HCT116 (cell line): ENCODE measurements around the gene CTBP2. TPM values are rescaled to one million over a fixed set of nuclear protein-coding genes. Genes with fewer than 3 reads are reported as not detected.

ENCODE experiments used
- ATAC-seq: fragments of 200-7000 bp; cut with Tn5 transposase; 2 replicates; pipeline ENCODE4 v1.9.1; 2020; ENCODE audit warnings: mild to moderate bottlenecking, moderate library complexity
- BruUV-seq: library from RNA; stranded (reverse); fragments of 400-500 nt; replicated peaks from 2 replicates; lab custom pipeline; 2021; lab: Mats Ljungman, UMichigan
- CTCF ChIA-PET: fragments of 300-600 bp; sonication (Branson Sonifier 250); formaldehyde crosslinking; loops from one replicate; lab custom pipeline; 2021; ENCODE audit warnings: antibody characterized with exemption; lab: Charles Lee
- POLR2A ChIA-PET: fragments of 300-600, 350-600 bp; sonication (Branson Sonifier 250); formaldehyde crosslinking; loops from one replicate; lab custom pipeline; 2021; ENCODE audit warnings: antibody characterized with exemption; lab: Charles Lee
- RAD21 ChIA-PET, 2 experiments: fragments of 300-600 bp; sonication (Branson Sonifier 250); formaldehyde crosslinking; loops; one replicate each; lab custom pipeline; 2023; ENCODE audit warnings: low total read pairs in 2 of 2; ENCODE audit not compliant: uncharacterized antibody in 2 of 2, unreplicated experiment in 2 of 2, low non-redundant PET in 1 of 2; lab: Charles Lee
- DNase-seq: peaks from one replicate; pipeline ENCODE4 v3.0.0-alpha.2; 2010; ENCODE audit warnings: low read depth, low spot score
- H2AFZ ChIP-seq: fragments of 200-600 bp; shearing (Covaris generic), sonication (generic); 2 replicates; pipeline ENCODE4 v1.6.1; 2017; ENCODE audit warnings: low read depth, mixed run types, mixed read lengths, antibody characterized with exemption, low read length; ENCODE audit not compliant: poor library complexity, severe bottlenecking
- H3K27ac ChIP-seq: 2 replicates; pipeline ENCODE4 v1.5.1; 2012; ENCODE audit warnings: low read depth, low read length
- H3K27me3 ChIP-seq: fragments of 200-600 bp; sonication (generic); 2 replicates; pipeline ENCODE4 v1.6.1; 2016; ENCODE audit warnings: mixed run types, low read length, mixed read lengths; ENCODE audit not compliant: insufficient read depth
- H3K36me3 ChIP-seq, 2 experiments: fragments of 200-500 bp in 1 of 2; fragments of 200-600 bp in 1 of 2; sonication (Bioruptor generic) in 1 of 2; sonication (generic) in 1 of 2; 2 replicates each; pipeline versions ENCODE4 v1.5.1 to v1.6.1; 2014 to 2016; ENCODE audit warnings: low read length in 2 of 2, inconsistent platforms in 1 of 2, mixed read lengths in 1 of 2, mixed run types in 1 of 2; ENCODE audit not compliant: insufficient read depth in 2 of 2, control insufficient read depth in 1 of 2
- H3K4me1 ChIP-seq, 2 experiments: fragments of 200-600 bp in 1 of 2; sonication (generic) in 1 of 2; 2 replicates each; pipeline versions ENCODE4 v1.5.1 to v1.6.1; 2012 to 2017; ENCODE audit warnings: low read length in 2 of 2, inconsistent platforms in 1 of 2, mild to moderate bottlenecking in 1 of 2, mixed read lengths in 1 of 2, mixed run types in 1 of 2, moderate library complexity in 1 of 2; ENCODE audit not compliant: insufficient read depth in 2 of 2, control insufficient read depth in 1 of 2
- H3K4me2 ChIP-seq: fragments of 200-600 bp; sonication (generic); 2 replicates; pipeline ENCODE4 v1.6.1; 2017; ENCODE audit warnings: mixed run types, low read length, mixed read lengths
- H3K4me3 ChIP-seq, 2 experiments: fragments of 200-600 bp in 1 of 2; sonication (generic) in 1 of 2; replicated peaks in 1 of 2; 2 replicates each; pipeline ENCODE4 v1.5.1; 2011 to 2016; ENCODE audit warnings: low read length in 2 of 2, control low read depth in 1 of 2, low read depth in 1 of 2, mild to moderate bottlenecking in 1 of 2, mixed read lengths in 1 of 2, mixed run types in 1 of 2
- H3K79me2 ChIP-seq: fragments of 200-600 bp; sonication (generic); 2 replicates; pipeline ENCODE4 v1.6.1; 2017; ENCODE audit warnings: mild to moderate bottlenecking, mixed run types, low read length, moderate library complexity, mixed read lengths; ENCODE audit not compliant: insufficient read depth
- H3K9ac ChIP-seq: fragments of 200-600 bp; sonication (generic); 2 replicates; pipeline ENCODE4 v1.6.1; 2016; ENCODE audit warnings: low read length, mixed read lengths
- H3K9me2 ChIP-seq: fragments of 200-600 bp; sonication (generic), shearing (Covaris generic); 2 replicates; pipeline ENCODE4 v1.6.1; 2017; ENCODE audit warnings: mixed run types, mild to moderate bottlenecking, moderate library complexity; ENCODE audit not compliant: insufficient read depth
- H3K9me3 ChIP-seq, 2 experiments: fragments of 200-500 bp in 1 of 2; fragments of 200-600 bp in 1 of 2; sonication (Bioruptor generic) in 1 of 2; sonication (generic) in 1 of 2; 2 replicates each; pipeline ENCODE4 v1.6.1; 2014 to 2017; ENCODE audit warnings: low read length in 2 of 2, mixed read lengths in 2 of 2, inconsistent platforms in 1 of 2, low read depth in 1 of 2, mild to moderate bottlenecking in 1 of 2, mixed run types in 1 of 2, moderate library complexity in 1 of 2; ENCODE audit not compliant: control insufficient read depth in 1 of 2, insufficient read depth in 1 of 2
- H4K20me1 ChIP-seq: fragments of 200-600 bp; sonication (generic), shearing (Covaris generic); 2 replicates; pipeline ENCODE4 v1.6.1; 2017; ENCODE audit warnings: mixed run types, mild to moderate bottlenecking, moderate library complexity; ENCODE audit not compliant: insufficient read depth
- ATF3 ChIP-seq: IDR thresholded peaks from 2 replicates; pipeline ENCODE4 v1.6.1; 2012
- CBX3 ChIP-seq: IDR thresholded peaks from 2 replicates; pipeline ENCODE4 v1.6.1; 2012; ENCODE audit warnings: low read depth
- EGR1 ChIP-seq: IDR thresholded peaks from 2 replicates; pipeline ENCODE4 v1.6.1; 2012; ENCODE audit warnings: low read depth
- FOSL1 ChIP-seq: IDR thresholded peaks from 2 replicates; pipeline ENCODE4 v1.6.1; 2012; ENCODE audit warnings: low read depth
- JUND ChIP-seq: IDR thresholded peaks from 2 replicates; pipeline ENCODE4 v1.6.1; 2012
- MAX ChIP-seq: IDR thresholded peaks from 2 replicates; pipeline ENCODE4 v1.6.1; 2012
- POLR2A ChIP-seq: IDR thresholded peaks from 2 replicates; pipeline ENCODE4 v1.7.0; 2011; ENCODE audit warnings: borderline replicate concordance; ENCODE audit not compliant: insufficient read depth, insufficient read length; ENCODE audit errors: extremely low read depth
- POLR2AphosphoS5 ChIP-seq: IDR thresholded peaks from 2 replicates; pipeline ENCODE4 v1.6.1; 2011; ENCODE audit warnings: mild to moderate bottlenecking, low read depth, low read length, moderate library complexity
- RAD21 ChIP-seq: IDR thresholded peaks from 2 replicates; pipeline ENCODE4 v1.6.1; 2012; ENCODE audit warnings: low read depth, mild to moderate bottlenecking
- SIN3A ChIP-seq: IDR thresholded peaks from 2 replicates; pipeline ENCODE4 v1.6.1; 2012; ENCODE audit warnings: low read depth
- SP1 ChIP-seq: IDR thresholded peaks from 2 replicates; pipeline ENCODE4 v1.6.1; 2012; ENCODE audit warnings: low read depth
- TCF7L2 ChIP-seq: IDR thresholded peaks from 2 replicates; pipeline ENCODE4 v1.7.0; 2011; ENCODE audit warnings: borderline replicate concordance, inconsistent platforms; ENCODE audit not compliant: insufficient read depth, insufficient read length; ENCODE audit errors: extremely low read depth
- YY1 ChIP-seq: IDR thresholded peaks from 2 replicates; pipeline ENCODE4 v1.6.1; 2011; ENCODE audit warnings: low read length, low read depth, moderate library complexity, mild to moderate bottlenecking; ENCODE audit not compliant: insufficient replicate concordance; ENCODE audit errors: extremely low read depth
- ZBTB33 ChIP-seq: IDR thresholded peaks from 2 replicates; pipeline ENCODE4 v1.6.1; 2011; ENCODE audit warnings: mild to moderate bottlenecking, low read length, moderate library complexity; ENCODE audit not compliant: insufficient replicate concordance; ENCODE audit errors: extremely low read depth
- ZFX ChIP-seq: fragments of 450-650 bp; IDR thresholded peaks from 2 replicates; pipeline ENCODE4 v1.6.1; 2017
- ZNF274 ChIP-seq: fragments of 200-500 bp; sonication (Bioruptor generic); IDR thresholded peaks from 2 replicates; pipeline ENCODE4 v1.6.1; 2014; ENCODE audit warnings: mild to moderate bottlenecking, low read depth, low read length, inconsistent platforms
- intact Hi-C: fragments of 100-400 bp; cut with micrococcal nuclease; formaldehyde crosslinking; loops from 2 replicates; pipeline ENCODE4 v1.10.0; 2022
- total RNA-seq: library from RNA; stranded (reverse); gene quantifications from one replicate; pipeline ENCODE4 v1.2.1, GENCODE V29; 2021; ENCODE audit not compliant: unreplicated experiment

Gene CTBP2
- total RNA-seq, 1 experiment from 2014 or later: 144 TPM

GRCh38 chr10:125002047-125002422, 158.3 kb downstream of the CTBP2 start:
- no peak overlapping the region for H3K4me2 ChIP-seq
- TF ChIP-seq EGR1 (no peak), ZFX (no peak), POLR2AphosphoS5 (no peak), CBX3 (no peak), ATF3 (no peak), MAX (no peak), YY1 (no peak), FOSL1 (no peak), TCF7L2 (no peak), POLR2A (no peak), ZNF274 (no peak), SP1 (no peak), SIN3A (no peak), RAD21 (no peak), JUND (no peak), ZBTB33 (no peak)
- TF ChIP-seq, all 23 proteins: peak for 0
- intact Hi-C loops: no loop called here
- ATAC-seq: no peak
- H4K20me1 ChIP-seq: peaks cover 11% of the 10 kb centered on the region; the same call in 1 of the 2 replicates
- no peak overlapping the region for H3K9ac ChIP-seq
- no peaks in the 10 kb centered on the region for H3K4me1 ChIP-seq
- peaks cover 28 to 34% of the 10 kb centered on the region in 2 experiments for H3K36me3 ChIP-seq
- H3K27ac ChIP-seq: no peak overlapping the region
- H3K79me2 ChIP-seq: peaks cover 30% of the 10 kb centered on the region; the same call in 1 of the 2 replicates
- no peaks in the 10 kb centered on the region for H3K9me2 ChIP-seq
- H3K4me3 ChIP-seq: no peak overlapping the region
- no peaks in the 10 kb centered on the region for H3K9me3 ChIP-seq
- no peak for DNase-seq
- H2AFZ ChIP-seq: no peak overlapping the region
- CTCF ChIA-PET: no interaction called here
- RAD21 ChIA-PET: no interaction called here
- H3K27me3 ChIP-seq: no peaks in the 10 kb centered on the region
- no TSS peak for BruUV-seq
- POLR2A ChIA-PET: no interaction called here
